IPS-18c (cell line): Measurements from ENCODE around the gene ZNF584.

Experiments used
- H3K4me3 ChIP-seq: 2 replicates; pipeline ENCODE4 v1.7.0; 2013; ENCODE audit warnings: low read depth, mild to moderate bottlenecking, low read length, moderate library complexity; ENCODE audit not compliant: insufficient read depth
- H3K9me3 ChIP-seq: one replicate; pipeline ENCODE4 v1.6.1; 2013; ENCODE audit warnings: mild to moderate bottlenecking, low read length, moderate library complexity; ENCODE audit not compliant: control insufficient read depth, insufficient read depth

The ZNF584 gene

GRCh38 chr19:58381460-58382212 is 26.8 kb upstream of the ZNF584 start:
- Histone ChIP-seq H3K9me3 (no peaks in the 10 kb centered on the region), H3K4me3 (peak overlapping the region; percentile 49)

GRCh38 chr19:58382997-58383603 is 25.3 kb upstream of the ZNF584 start:
- Histone ChIP-seq H3K4me3 (no peak overlapping the region), H3K9me3 (no peaks in the 10 kb centered on the region)

GRCh38 chr19:58385313-58385890 is 23.0 kb upstream of the ZNF584 start:
- H3K4me3 ChIP-seq = peak overlapping the region; percentile 85
- no peaks in the 10 kb centered on the region for H3K9me3 ChIP-seq

- H3K9me3 ChIP-seq = no peaks in the 10 kb centered on the region
- H3K4me3 ChIP-seq = peak overlapping the region; percentile 85
Observed at GRCh38 chr19:58385891-58386575, 22.4 kb upstream of the ZNF584 start.

- Histone ChIP-seq H3K4me3 (peak within 1 kb of the TSS; percentile 85), H3K9me3 (no peaks in the 10 kb centered on the region)
Observed at GRCh38 chr19:58386576-58387337, 21.7 kb upstream of the ZNF584 start, which contains the start of gene RPS5. RPS5 (plus strand) TSS chr19:58387269; CDS start chr19:58388138, 869 bp downstream.

GRCh38 chr19:58387338-58388174 is 20.9 kb upstream of the ZNF584 start:
- Histone ChIP-seq H3K9me3 (no peaks in the 10 kb centered on the region), H3K4me3 (peak overlapping the region; percentile 52)

GRCh38 chr19:58388175-58388526 is 20.3 kb upstream of the ZNF584 start:
- no peaks in the 10 kb centered on the region for H3K9me3 ChIP-seq
- H3K4me3 ChIP-seq = peak overlapping the region; percentile 52

GRCh38 chr19:58392945-58393724 is 15.3 kb upstream of the ZNF584 start:
- Histone ChIP-seq H3K4me3 (no peak overlapping the region), H3K9me3 (no peaks in the 10 kb centered on the region)

GRCh38 chr19:58393725-58394033 is 14.8 kb upstream of the ZNF584 start:
- Histone ChIP-seq H3K9me3 (no peaks in the 10 kb centered on the region), H3K4me3 (no peak overlapping the region)

GRCh38 chr19:58394821-58395219 is 13.6 kb upstream of the ZNF584 start:
- Histone ChIP-seq H3K4me3 (no peak overlapping the region), H3K9me3 (no peaks in the 10 kb centered on the region)

GRCh38 chr19:58395220-58395978 is 13.1 kb upstream of the ZNF584 start, which contains the start of gene RNF225:
RNF225 (plus strand) TSS chr19:58395656; CDS start chr19:58396090, 434 bp downstream.
- peak within 1 kb of the TSS; percentile 49 for H3K4me3 ChIP-seq
- no peaks in the 10 kb centered on the region for H3K9me3 ChIP-seq

- no peaks in the 10 kb centered on the region for H3K9me3 ChIP-seq
- H3K4me3 ChIP-seq = peak overlapping the region; percentile 49
Observed at GRCh38 chr19:58395979-58396627, 12.3 kb upstream of the ZNF584 start.

- Histone ChIP-seq H3K4me3 (peak overlapping the region; percentile 36), H3K9me3 (no peaks in the 10 kb centered on the region)
Observed at GRCh38 chr19:58396691-58397532, 11.5 kb upstream of the ZNF584 start.

- no peaks in the 10 kb centered on the region for H3K9me3 ChIP-seq
- peak overlapping the region; percentile 3; the same call in 1 of the 2 replicates for H3K4me3 ChIP-seq
Observed at GRCh38 chr19:58397533-58398037, 10.9 kb upstream of the ZNF584 start.
